MCF 10A (cell line): ENCODE results near the gene GPR37L1. TPM values are rescaled to one million over a fixed set of nuclear protein-coding genes. Genes with fewer than 3 reads are reported as not detected.

Experiments
- BruUV-seq: library from RNA; stranded (reverse); fragments of 400-500 nt; replicated peaks from 2 replicates; lab custom pipeline; 2021; lab: Mats Ljungman, UMichigan
- CTCF ChIA-PET: fragments of 300-600 bp; sonication (Branson Sonifier 250); formaldehyde crosslinking; extraction: SDS; loops from one replicate; lab custom pipeline; 2021; ENCODE audit warnings: antibody characterized with exemption, inconsistent platforms; lab: Yijun Ruan, JAX
- POLR2A ChIA-PET: fragments of 300-600, 350-650 bp; sonication (Branson Sonifier 250); formaldehyde crosslinking; extraction: SDS; loops from one replicate; lab custom pipeline; 2020; ENCODE audit warnings: antibody characterized with exemption, inconsistent platforms; lab: Yijun Ruan, JAX
- DNase-seq: peaks from one replicate; pipeline ENCODE4 v3.0.0-alpha.2; 2018; ENCODE audit not compliant: unreplicated experiment
- H3K27ac Mint-ChIP-seq: one replicate; pipeline ENCODE4 v1.8.0; 2022; ENCODE audit warnings: mild to moderate bottlenecking, low read depth, mixed read lengths; ENCODE audit not compliant: unreplicated experiment
- H3K27me3 Mint-ChIP-seq: one replicate; pipeline ENCODE4 v1.8.0; 2022; ENCODE audit warnings: mixed read lengths; ENCODE audit not compliant: insufficient read depth, unreplicated experiment
- H3K36me3 Mint-ChIP-seq: one replicate; pipeline ENCODE4 v1.8.0; 2022; ENCODE audit warnings: mild to moderate bottlenecking, moderate library complexity, mixed read lengths; ENCODE audit not compliant: insufficient read depth, unreplicated experiment
- H3K4me1 Mint-ChIP-seq: one replicate; pipeline ENCODE4 v1.8.0; 2022; ENCODE audit warnings: mixed read lengths; ENCODE audit not compliant: insufficient read depth, unreplicated experiment
- H3K4me3 Mint-ChIP-seq: one replicate; pipeline ENCODE4 v1.8.0; 2022; ENCODE audit warnings: mild to moderate bottlenecking, moderate library complexity, mixed read lengths; ENCODE audit not compliant: unreplicated experiment
- H3K9me3 Mint-ChIP-seq: one replicate; pipeline ENCODE4 v1.8.0; 2022; ENCODE audit warnings: mixed read lengths; ENCODE audit not compliant: unreplicated experiment
- CTCF ChIP-seq: fragments of 200-600 bp; IDR thresholded peaks from one replicate; pipeline ENCODE4 v1.8.0; 2022; ENCODE audit warnings: antibody characterized with exemption, mild to moderate bottlenecking; ENCODE audit not compliant: unreplicated experiment
- intact Hi-C: fragments of 100-400 bp; cut with micrococcal nuclease; formaldehyde crosslinking; loops from 2 replicates; pipeline ENCODE4 v1.14.1; 2022
- total RNA-seq: library from RNA; stranded (reverse); gene quantifications from 2 replicates; pipeline ENCODE4 v1.2.3, GENCODE V29; 2022

GPR37L1 gene
- total RNA-seq, 1 experiment from 2014 or later, result not detected

GRCh38 chr1:202181586-202181985 lies 58.9 kb downstream of the GPR37L1 start:
- no TSS peak for BruUV-seq
- ChIA-PET POLR2A (no interaction called here), CTCF (interaction anchor here (0.6 to 4.7 kb wide), 6 partner anchors 11 to 538 kb away, joined by 3 to 33 read pairs (median 4); partner anchors contain the start of gene LGR6)
- peaks cover 13% of the 10 kb centered on the region for H3K4me1 Mint-ChIP-seq
- H3K4me3 Mint-ChIP-seq, result no peak overlapping the region
- H3K36me3 Mint-ChIP-seq, result peaks cover 4% of the 10 kb centered on the region
- no peaks in the 10 kb centered on the region for H3K9me3 Mint-ChIP-seq
- H3K27me3 Mint-ChIP-seq, result peaks cover 52% of the 10 kb centered on the region
- intact Hi-C loops, result loop anchor here (10.0 kb wide), 1 partner anchor 263 kb away; no protein-coding TSS in a partner anchor
- DNase-seq, result no peak
- TF ChIP-seq CTCF, result no peak
- no peak overlapping the region for H3K27ac Mint-ChIP-seq

GRCh38 chr1:202182040-202182877 lies 59.5 kb downstream of the GPR37L1 start:
- Mint-ChIP-seq H3K4me3 (no peak overlapping the region), H3K4me1 (peaks cover 13% of the 10 kb centered on the region), H3K9me3 (no peaks in the 10 kb centered on the region), H3K27me3 (peaks cover 59% of the 10 kb centered on the region), H3K27ac (no peak overlapping the region), H3K36me3 (peaks cover 5% of the 10 kb centered on the region)
- intact Hi-C loops, result loop anchor here (10.0 kb wide), 1 partner anchor 263 kb away; no protein-coding TSS in a partner anchor
- ChIA-PET POLR2A (no interaction called here), CTCF (interaction anchor here (0.6 to 21.3 kb wide), 10 partner anchors 10 to 535 kb away, joined by 3 to 954 read pairs (median 7); partner anchors contain the start of gene LGR6)
- no peak for DNase-seq
- no TSS peak for BruUV-seq
- TF ChIP-seq CTCF, result no peak

Other genes with a start within 250 kb of the GPR37L1 start
- gene SHISA4, start 234.0 kb upstream of the GPR37L1 start, total RNA-seq, result 7.6 and 20.9 TPM in 2 replicates
- gene LMOD1, start 176.4 kb upstream of the GPR37L1 start, total RNA-seq, result not detected in 2 replicates
- gene TIMM17A, start 167.4 kb upstream of the GPR37L1 start, total RNA-seq, result 157 and 171 TPM in 2 replicates
- gene RNPEP, start 140.3 kb upstream of the GPR37L1 start, total RNA-seq, result 147 and 155 TPM in 2 replicates
- 0.10 and 0.33 TPM in 2 replicates for gene ELF3, start 112.3 kb upstream of the GPR37L1 start, total RNA-seq
- 94.8 and 126 TPM in 2 replicates for gene ARL8A, start 21.8 kb downstream of the GPR37L1 start, total RNA-seq
- not detected in 2 replicates for gene PTPN7, start 37.7 kb downstream of the GPR37L1 start, total RNA-seq
- gene LGR6, start 70.9 kb downstream of the GPR37L1 start, total RNA-seq, result 0.32 and 0.56 TPM in 2 replicates
- gene UBE2T, start 219.0 kb downstream of the GPR37L1 start, total RNA-seq, result 29.1 and 31.9 TPM in 2 replicates
- 31.1 and 33.8 TPM in 2 replicates for gene PPP1R12B, start 225.8 kb downstream of the GPR37L1 start, total RNA-seq